Umbilical cord (tissue), 2 donors: ENCODE results near the gene KLHDC8B. TPM values are rescaled to one million over a fixed set of nuclear protein-coding genes. Genes with fewer than 3 reads are reported as not detected.
"Not testable (repeated sequence)": the region's sequence is repeated elsewhere in the genome, so short reads cannot be mapped to it uniquely, and the experiment has no call there.

ENCODE experiments used
- DNase-seq: peaks from one replicate; pipeline ENCODE4 v3.0.0-alpha.2; 2015; ENCODE audit warnings: low spot score
- total RNA-seq: library from RNA; depleted of rRNA; stranded (reverse); fragments of >200 nt; gene quantifications from one replicate; pipeline ENCODE4 v1.2.3, GENCODE V29; 2014; ENCODE audit warnings: low replicate concordance; ENCODE audit not compliant: insufficient read depth

The KLHDC8B gene
- total RNA-seq, 1 donor from 2014 or later, result 30.8 TPM

DNA sequence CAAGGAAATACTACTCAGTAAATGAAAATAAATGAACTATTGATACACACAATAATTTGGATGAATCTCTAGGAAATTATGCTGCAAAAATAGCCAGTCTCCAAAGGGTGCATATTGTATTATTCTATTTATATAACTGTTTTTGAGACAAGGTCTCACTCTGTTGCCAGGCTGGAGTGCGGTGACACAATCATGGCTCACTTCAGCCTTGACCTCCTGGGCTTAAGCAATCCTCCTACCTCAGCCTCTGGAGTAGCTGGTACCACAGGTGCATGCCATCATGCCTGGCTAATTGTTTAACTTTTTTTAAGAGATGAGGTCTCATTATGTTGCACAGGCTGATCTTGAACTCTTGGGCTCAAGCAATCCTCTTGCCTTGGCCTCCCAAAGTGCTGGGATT, 12.5 kb downstream of the KLHDC8B start:
- no peak for DNase-seq

DNA sequence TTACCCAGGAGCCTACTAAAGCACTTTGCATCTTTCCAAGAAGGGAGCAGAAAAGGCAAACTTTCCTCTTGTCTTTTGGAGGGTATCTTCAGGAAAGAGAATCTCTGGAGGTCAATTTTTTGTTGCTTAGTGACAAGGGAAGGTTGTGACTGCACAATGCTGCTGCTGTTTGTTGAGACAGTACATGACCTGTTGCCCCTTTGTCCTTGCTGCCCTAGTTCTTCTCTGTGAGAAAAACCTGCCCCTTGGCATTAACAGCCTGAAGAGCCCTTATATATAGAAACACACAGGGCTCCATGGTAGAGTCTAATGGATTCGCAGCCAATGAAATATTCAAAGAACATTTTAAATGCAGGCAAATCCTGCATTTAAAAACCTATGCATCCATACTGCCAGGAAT, 20.3 kb downstream of the KLHDC8B start:
- DNase-seq, result no peak

DNA sequence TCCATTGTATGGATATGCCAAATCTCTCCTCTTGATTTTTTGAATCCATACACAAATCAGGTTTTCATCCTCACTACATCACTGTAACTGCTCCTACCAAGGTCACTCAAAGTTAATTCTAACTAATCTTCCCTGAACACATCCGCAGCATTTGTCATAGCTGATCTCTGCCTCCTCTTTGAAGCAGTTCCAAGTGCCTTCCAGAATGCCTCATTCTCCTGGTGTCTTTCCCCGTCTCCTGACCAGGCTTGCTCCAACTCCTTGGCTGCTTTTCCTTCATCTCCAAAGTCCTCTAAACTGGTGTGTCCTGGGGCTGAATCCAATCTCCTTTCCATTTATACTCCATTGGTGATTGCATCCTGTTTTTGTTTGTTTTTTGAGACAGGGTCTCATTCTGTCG, 26.8 kb downstream of the KLHDC8B start:
- DNase-seq, result no peak

DNA sequence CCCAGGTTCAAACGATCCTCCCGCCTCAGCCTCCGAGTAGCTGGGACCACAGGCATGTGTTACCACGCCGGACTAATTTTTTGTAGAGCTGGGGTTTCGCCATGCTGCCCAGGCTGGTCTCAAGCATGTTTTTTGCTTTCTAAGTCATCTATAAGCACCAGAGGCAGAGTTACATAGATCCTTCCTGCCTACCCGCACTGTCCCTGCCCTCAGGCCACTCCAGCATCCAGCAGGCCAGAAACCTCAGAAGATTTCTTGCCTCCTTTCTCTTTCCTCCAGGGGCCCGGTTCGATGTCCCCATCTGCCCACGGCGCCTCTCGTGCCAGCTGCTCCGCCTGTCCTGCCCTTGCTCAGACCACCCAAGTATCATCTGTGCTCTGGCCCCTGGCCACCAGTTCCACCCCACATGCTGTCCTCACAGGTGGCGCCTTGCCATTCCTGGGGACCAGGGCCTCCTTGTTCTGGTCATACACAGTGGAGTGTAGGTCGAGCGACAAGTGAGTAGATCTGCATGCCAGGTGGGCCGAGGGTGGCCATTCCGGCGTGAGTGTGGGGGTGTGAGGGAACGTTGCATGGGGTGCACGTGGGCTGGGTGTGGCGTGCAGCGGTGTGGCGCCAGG, 27.3 kb downstream of the KLHDC8B start:
- no peak for DNase-seq

DNA sequence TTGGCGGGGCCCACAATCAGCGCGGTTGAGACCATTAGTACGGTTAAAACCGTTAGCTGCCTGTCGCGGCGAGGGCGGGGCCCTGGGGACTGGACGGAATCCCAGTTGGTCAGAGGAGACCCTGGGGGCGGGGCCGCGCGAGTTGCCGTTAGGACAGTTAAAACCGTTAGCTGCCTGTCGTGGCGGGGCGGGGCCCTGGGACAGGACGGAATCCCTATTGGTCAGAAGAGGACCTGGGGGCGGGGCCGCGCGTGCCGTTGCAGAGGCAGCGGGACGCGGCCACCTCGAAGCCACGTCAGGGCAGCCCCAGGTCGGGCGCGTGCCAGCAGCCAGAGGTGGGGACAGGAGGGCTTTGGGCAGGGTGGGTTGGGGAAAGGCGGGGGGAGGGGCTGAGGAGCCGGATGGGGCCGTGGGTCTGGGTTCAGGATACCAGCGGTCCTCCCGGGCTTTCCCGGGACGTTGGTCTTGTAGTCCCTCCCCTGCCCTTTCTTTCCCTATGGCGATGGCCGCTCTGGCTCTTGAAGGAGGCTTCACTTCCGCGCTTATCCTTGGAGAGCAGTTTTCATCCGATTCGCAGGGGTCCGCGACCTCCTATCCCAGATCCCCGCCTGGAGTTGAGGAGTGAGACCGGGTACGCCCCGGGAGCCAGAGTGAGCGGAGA, 28.0 kb downstream of the KLHDC8B start:
- DNase-seq, result peak; percentile 90

DNA sequence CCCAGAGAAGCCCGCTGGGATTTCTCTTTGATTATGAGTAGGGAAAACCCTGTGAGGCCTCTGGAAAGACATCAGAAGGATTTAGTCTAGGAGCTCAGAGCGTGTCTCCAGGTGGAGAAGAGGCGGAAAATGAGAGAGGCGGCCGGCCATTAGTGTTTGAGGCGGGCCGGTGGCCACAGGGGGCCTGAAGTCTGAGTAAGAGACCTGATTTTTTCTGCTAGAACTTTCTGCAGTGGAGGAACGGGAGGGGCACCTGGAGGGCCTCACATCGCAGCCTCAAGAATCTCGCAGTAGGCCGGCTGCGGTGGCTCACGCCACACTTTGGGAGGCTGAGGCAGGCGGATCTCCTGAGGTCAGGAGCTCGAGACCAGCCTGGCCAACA, 28.5 kb downstream of the KLHDC8B start:
- DNase-seq, result no peak

DNA sequence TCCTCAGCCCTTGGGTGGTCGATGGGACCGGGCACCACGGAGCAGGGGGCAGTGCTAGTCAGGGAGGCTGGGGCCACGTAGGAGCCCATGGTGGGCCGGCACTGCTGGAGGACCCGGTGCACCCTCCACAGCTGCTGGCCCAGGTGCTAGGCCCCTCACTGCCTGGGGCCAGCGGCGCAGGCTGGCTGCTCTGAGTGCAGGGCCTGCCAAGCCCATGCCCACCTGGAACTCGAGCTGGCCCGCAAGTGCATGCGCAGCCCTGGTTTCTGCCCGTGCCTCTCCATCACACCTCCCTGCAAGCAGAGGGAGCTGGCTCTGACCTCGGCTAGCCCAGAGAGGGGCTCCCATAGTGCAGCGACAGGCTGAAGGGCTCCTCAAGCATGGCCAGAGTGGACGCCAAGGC, 42.1 kb downstream of the KLHDC8B start:
- DNase-seq, result no peak

DNA sequence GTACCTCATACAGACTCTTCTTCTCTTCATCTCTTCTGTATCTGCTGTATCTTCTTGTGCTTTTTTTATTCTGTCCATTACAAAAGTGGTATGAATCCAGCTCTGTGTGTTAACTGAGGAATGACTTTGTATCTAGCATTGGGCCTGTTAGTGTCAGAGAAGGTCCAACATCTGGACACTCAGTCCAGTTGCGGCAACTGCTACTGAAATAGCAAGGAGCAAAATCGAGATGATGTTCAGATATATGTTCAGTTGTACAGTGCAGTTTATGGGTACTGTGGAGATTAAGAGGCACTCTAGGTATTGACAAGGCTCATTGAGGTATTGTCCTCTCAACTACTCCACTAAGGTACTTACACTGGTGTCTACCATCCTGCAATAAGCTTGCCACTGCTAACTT, 42.6 kb downstream of the KLHDC8B start:
- DNase-seq, result no peak

DNA sequence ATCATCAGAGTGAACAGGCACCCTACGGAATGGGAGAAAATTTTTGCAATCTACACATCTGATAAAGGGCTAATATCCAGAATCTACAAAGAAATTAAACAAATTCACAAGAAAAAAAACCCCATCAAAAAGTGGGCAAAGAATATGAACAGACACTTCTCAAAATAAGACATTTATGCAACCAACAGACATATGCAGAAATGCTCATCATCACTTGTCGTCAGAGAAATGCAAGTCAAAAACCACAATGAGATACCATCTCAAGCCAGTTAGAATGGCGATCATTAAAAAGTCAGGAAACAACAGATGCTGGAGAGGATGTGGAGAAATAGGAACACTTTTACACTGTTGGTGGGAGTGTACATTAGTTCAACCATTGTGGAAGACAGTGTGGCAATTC, 45.3 kb downstream of the KLHDC8B start:
- not testable (repeated sequence) for DNase-seq

DNA sequence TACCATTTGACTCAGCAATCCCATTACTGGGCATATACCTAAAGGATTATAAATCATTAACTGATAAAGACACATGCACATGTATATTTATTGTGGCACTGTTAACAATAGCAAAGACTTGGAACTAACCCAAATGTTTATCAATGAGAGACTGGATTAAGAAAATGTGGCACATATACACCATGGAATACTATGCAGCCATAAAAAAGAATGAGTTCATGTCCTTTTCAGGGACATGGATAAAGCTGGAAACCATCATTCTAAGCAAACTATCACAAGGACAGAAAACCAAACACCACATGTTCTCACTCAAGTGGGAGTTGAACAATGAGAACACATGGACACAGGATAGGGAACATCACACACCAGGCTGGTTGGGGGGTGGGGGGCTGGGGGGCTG, 45.7 kb downstream of the KLHDC8B start:
- DNase-seq, result not testable (repeated sequence)

DNA sequence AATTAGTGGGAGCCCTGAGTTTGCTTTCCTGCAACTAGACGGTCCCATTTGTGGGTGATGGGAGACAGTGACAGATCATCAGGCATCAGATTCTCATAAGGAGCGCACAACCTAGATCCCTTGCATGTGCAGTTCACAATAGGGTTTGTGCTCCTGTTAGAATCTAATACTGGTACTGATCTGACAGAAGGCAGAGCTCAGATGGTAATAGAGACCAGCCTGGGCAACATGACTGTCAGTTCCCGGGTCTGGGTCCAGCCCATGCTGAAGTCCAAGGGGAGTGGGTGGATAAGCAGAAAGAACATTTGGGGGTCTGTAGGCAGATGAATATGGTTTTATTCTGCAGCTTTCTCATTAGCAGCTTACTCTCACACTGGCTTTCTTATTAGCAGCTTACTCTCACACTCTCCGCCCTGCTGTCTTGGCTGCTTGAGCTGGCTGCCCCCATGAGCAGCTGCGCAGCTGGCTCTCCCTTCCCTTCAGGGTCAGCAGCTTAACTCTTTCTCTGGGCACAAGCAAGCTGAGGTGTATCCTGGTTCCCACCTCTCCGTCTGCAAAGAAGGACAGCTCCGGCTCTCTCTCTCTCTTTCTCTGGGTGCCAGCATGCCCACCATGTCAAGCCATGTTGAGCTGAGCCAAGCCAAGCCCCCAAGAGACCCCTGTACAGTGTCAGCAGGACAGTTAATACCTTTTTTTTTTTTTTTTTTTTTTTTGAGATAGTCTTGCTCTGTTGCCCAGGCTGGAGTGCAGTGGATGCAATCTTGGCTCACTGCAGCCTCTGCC, 46.5 kb downstream of the KLHDC8B start:
- DNase-seq, result no peak

DNA sequence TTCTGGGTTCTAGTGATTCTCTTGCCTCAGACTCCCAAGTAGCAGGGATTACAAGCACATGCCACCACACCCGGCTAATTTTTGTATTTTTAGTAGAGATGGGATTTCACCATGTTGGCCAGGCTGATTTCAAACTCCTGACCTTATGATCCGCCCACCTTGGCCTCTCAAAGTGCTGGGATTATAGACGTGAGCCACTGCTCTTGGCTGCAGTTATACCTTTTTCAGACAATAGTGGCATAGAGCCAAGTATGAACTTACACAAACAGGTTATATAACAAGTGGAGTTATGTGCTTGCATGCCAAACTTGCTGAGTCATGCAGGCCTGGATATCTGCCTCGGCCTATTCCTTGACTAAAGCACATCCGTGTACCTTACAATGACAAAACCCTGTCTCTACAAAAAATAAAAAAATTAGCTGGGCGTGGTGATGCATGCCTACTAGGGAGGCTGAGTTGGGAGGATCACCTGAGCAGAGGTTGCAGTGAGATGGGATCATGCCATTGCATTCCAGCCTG, 47.1 kb downstream of the KLHDC8B start:
- peak; percentile 67 for DNase-seq

DNA sequence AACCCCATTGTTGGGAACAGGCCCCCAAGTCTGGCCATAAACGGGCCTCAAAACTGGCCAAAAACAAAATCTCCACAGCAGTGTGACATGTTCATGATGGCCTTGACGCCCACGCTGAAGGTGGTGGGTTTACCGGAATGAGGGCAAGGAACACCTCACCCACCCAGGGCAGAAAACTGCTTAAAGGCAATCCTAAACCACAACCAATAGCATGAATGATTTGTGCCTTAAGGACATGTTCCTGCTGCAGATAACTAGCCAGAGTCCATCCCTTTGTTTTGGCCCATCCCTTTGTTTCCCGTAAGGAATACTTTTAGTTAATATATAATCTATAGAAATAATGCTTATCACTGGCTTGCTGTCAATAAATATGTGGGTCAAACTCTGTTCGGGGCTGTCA, 47.7 kb downstream of the KLHDC8B start:
- no peak for DNase-seq

DNA sequence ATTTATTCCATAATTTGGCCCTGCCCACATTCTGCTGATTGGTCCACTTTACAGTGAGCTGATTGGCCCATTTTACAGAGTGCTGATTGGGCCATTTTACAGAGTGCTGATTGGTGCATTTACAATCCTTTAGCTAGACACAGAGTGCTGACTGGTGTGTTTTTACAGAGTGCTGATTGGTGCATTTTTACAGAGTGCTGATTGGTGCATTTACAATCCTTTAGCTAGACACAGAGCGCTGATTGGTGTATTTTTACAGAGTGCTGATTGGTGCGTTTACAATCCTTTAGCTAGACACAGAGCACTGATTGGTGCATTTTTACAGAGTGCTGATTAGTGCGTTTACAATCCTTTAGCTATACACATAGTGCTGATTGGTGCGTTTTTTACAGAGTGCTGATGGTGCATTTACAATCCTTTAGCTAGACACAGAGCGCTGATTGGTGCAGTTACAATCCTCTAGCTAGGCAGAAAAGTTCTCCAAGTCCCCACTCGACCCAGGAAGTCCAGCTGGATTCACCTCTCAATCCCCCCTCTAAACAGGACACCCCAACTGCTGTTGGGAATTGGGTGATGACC, 49.7 kb downstream of the KLHDC8B start:
- not testable (repeated sequence) for DNase-seq

DNA sequence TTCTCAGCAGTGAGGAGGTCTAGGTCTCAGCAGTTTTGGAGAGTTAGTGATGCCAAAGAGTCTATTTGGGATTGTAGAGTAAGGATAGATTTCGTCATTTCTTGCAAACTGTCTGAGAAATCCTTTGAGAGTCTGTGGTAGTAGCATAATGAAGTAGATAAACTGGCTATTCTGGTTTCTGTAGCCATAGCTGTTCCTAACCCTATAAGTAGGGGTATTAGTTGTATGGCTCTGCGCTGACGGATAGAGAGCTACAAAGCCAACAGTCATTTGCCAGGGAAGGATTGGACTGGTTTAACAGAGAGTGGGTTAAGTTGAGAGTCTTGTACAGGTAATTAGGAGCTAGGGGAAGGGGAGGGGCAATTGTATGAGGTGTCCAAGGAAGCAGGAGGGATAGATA, 50.6 kb downstream of the KLHDC8B start:
- DNase-seq, result peak; percentile 27

Other genes starting within 250 kb of the KLHDC8B start
- 53.0 TPM for gene P4HTM, start 181.4 kb upstream of the KLHDC8B start, total RNA-seq
- 31.3 TPM for gene WDR6, start 164.2 kb upstream of the KLHDC8B start, total RNA-seq
- gene DALRD3, start 153.0 kb upstream of the KLHDC8B start, total RNA-seq, result 15.2 TPM
- gene NDUFAF3, start 149.5 kb upstream of the KLHDC8B start, total RNA-seq, result 28.2 TPM
- 181 TPM for gene IMPDH2, start 142.2 kb upstream of the KLHDC8B start, total RNA-seq
- gene QRICH1, start 77.5 kb upstream of the KLHDC8B start, total RNA-seq, result 49.4 TPM
- gene QARS1, start 66.8 kb upstream of the KLHDC8B start, total RNA-seq, result 283 TPM
- gene USP19, start 50.8 kb upstream of the KLHDC8B start, total RNA-seq, result 48.9 TPM
- 753 TPM for gene LAMB2, start 38.5 kb upstream of the KLHDC8B start, total RNA-seq
- gene CCDC71, start 5.3 kb upstream of the KLHDC8B start, total RNA-seq, result 7.0 TPM
- 0.72 TPM for gene C3orf62, start 105.6 kb downstream of the KLHDC8B start, total RNA-seq
- gene USP4, start 168.5 kb downstream of the KLHDC8B start, total RNA-seq, result 14.4 TPM
- 94.6 TPM for gene GPX1, start 186.8 kb downstream of the KLHDC8B start, total RNA-seq
- gene RHOA, start 240.4 kb downstream of the KLHDC8B start, total RNA-seq, result 351 TPM
- gene TCTA, start 240.8 kb downstream of the KLHDC8B start, total RNA-seq, result 10.1 TPM